OCI-LY3 (cell line): ENCODE measurements around the gene BMP8B.

ENCODE experiments used
- H2AFZ ChIP-seq: fragments of 200-600, 300-600 bp; shearing (Covaris generic); 2 replicates; pipeline ENCODE4 v1.6.0; 2014; ENCODE audit warnings: antibody characterized with exemption, low read depth, low read length
- H3K27ac ChIP-seq: fragments of 200-600, 300-600 bp; sonication (generic); 2 replicates; pipeline ENCODE4 v1.5.1; 2014; ENCODE audit warnings: mild to moderate bottlenecking, low read length, moderate library complexity, mixed read lengths
- H3K27me3 ChIP-seq: fragments of 200-600, 300-600 bp; sonication (generic); 2 replicates; pipeline ENCODE4 v1.6.1; 2014; ENCODE audit warnings: low read depth, low read length, mixed read lengths
- H3K36me3 ChIP-seq: fragments of 200-600, 300-600 bp; sonication (generic); replicated peaks from 2 replicates; pipeline ENCODE3; 2014; ENCODE audit warnings: low read depth, low read length, mixed read lengths
- H3K4me1 ChIP-seq: fragments of 300-600, 200-600 bp; sonication (generic); 2 replicates; pipeline ENCODE4 v1.6.1; 2014; ENCODE audit warnings: low read length, mixed read lengths
- H3K4me2 ChIP-seq: fragments of 200-600, 300-600 bp; sonication (generic); 2 replicates; pipeline ENCODE4 v1.6.1; 2014; ENCODE audit warnings: low read length, mixed read lengths
- H3K4me3 ChIP-seq: fragments of 300-600, 200-600 bp; sonication (generic); 2 replicates; pipeline ENCODE4 v1.5.1; 2014; ENCODE audit warnings: antibody characterized with exemption, mild to moderate bottlenecking, low read length, moderate library complexity
- H3K79me2 ChIP-seq: fragments of 300-600, 200-600 bp; shearing (Covaris generic); 2 replicates; pipeline ENCODE4 v1.6.1; 2014; ENCODE audit warnings: mild to moderate bottlenecking, low read length, mixed read lengths
- H3K9ac ChIP-seq: fragments of 300-600, 200-600 bp; shearing (Covaris generic); 2 replicates; pipeline ENCODE4 v1.6.0; 2014; ENCODE audit warnings: mild to moderate bottlenecking, low read length, moderate library complexity
- H3K9me3 ChIP-seq: fragments of 200-600, 300-600 bp; shearing (Covaris generic); 2 replicates; pipeline ENCODE4 v1.6.1; 2014; ENCODE audit warnings: low read length, mixed read lengths; ENCODE audit not compliant: insufficient read depth
- H4K20me1 ChIP-seq: fragments of 200-600, 300-600 bp; sonication (generic); 2 replicates; pipeline ENCODE4 v1.6.1; 2016; ENCODE audit warnings: low read length, mixed read lengths; ENCODE audit not compliant: insufficient read depth
- CTCF ChIP-seq: fragments of 200-600, 300-600 bp; sonication (generic); IDR thresholded peaks from 2 replicates; pipeline ENCODE4 v1.5.1; 2014; ENCODE audit warnings: antibody characterized with exemption, low read length, low read depth
- EZH2phosphoT487 ChIP-seq: fragments of 200-600 bp; shearing (Covaris generic); IDR thresholded peaks from 2 replicates; pipeline ENCODE4 v1.6.1; 2018; ENCODE audit warnings: antibody characterized with exemption, mixed run types, low read depth

BMP8B gene

GRCh38 chr1:39751595-39751994 lies 37.1 kb downstream of the BMP8B start:
- Histone ChIP-seq H3K4me2 (no peak overlapping the region), H2AFZ (no peak overlapping the region), H3K9ac (no peak overlapping the region), H3K36me3 (peaks cover 41% of the 10 kb centered on the region), H3K27me3 (no peaks in the 10 kb centered on the region), H3K4me1 (no peaks in the 10 kb centered on the region), H4K20me1 (no peaks in the 10 kb centered on the region), H3K27ac (no peak overlapping the region), H3K9me3 (no peaks in the 10 kb centered on the region), H3K4me3 (no peak overlapping the region), H3K79me2 (no peaks in the 10 kb centered on the region)
- no peak for TF ChIP-seq CTCF
- TF ChIP-seq EZH2phosphoT487, result no peak

DNA sequence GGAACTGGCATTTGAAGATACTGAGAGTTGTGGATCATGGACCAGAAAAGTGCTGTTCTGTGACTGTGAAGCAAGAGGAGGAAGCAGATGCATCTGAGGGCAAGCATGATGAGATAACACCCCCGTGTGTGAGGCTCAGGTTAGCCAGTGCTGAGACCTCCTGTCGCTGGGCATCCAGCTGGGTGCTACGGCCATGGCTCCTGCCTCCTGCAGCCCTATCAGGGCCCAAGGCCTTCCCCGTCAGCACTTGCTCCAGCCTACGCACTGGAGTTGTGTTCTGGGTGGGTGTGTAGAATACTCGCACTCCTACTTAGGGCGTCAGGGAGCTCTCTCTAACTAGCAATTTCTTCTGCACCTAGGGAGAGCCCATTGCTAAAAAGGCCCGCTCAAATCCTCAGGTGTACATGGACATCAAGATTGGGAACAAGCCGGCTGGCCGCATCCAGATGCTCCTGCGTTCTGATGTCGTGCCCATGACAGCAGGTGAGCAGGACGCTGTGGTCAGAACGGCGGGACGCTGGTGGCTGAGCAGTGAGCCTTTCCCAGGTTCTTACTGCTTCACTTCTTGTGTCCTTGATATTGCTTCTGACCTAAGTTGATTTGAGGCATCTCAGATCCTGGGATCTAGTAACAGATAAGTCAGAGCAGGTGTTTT lies 43.5 kb downstream of the BMP8B start:
- Histone ChIP-seq H2AFZ (no peak overlapping the region), H4K20me1 (no peaks in the 10 kb centered on the region), H3K27me3 (no peaks in the 10 kb centered on the region), H3K79me2 (peaks cover 4% of the 10 kb centered on the region), H3K9ac (no peak overlapping the region), H3K4me2 (no peak overlapping the region), H3K4me1 (peaks cover 6% of the 10 kb centered on the region), H3K27ac (no peak overlapping the region), H3K9me3 (no peaks in the 10 kb centered on the region), H3K36me3 (peaks cover 35% of the 10 kb centered on the region), H3K4me3 (no peak overlapping the region)
- TF ChIP-seq CTCF (no peak), EZH2phosphoT487 (no peak)

GRCh38 chr1:39738622-39739366 lies 49.9 kb downstream of the BMP8B start, which contains the start of gene PPIE:
PPIE (plus strand) TSS chr1:39738882; CDS start chr1:39738901, 19 bp downstream.
- Histone ChIP-seq H3K9me3 (no peaks in the 10 kb centered on the region), H3K4me1 (peaks cover 21% of the 10 kb centered on the region), H4K20me1 (no peaks in the 10 kb centered on the region), H3K36me3 (peaks cover 11% of the 10 kb centered on the region), H2AFZ (peak within 1 kb of the TSS; percentile 92), H3K4me3 (peak within 1 kb of the TSS; percentile 92), H3K4me2 (peak within 1 kb of the TSS; percentile 90), H3K27ac (0 out of 2 replicates have a peak within 1 kb of the TSS, but pooled peaks have one; percentile 25), H3K27me3 (no peaks in the 10 kb centered on the region), H3K9ac (peak within 1 kb of the TSS; percentile 92), H3K79me2 (peaks cover 18% of the 10 kb centered on the region)
- TF ChIP-seq EZH2phosphoT487 (no peak), CTCF (no peak)

DNA sequence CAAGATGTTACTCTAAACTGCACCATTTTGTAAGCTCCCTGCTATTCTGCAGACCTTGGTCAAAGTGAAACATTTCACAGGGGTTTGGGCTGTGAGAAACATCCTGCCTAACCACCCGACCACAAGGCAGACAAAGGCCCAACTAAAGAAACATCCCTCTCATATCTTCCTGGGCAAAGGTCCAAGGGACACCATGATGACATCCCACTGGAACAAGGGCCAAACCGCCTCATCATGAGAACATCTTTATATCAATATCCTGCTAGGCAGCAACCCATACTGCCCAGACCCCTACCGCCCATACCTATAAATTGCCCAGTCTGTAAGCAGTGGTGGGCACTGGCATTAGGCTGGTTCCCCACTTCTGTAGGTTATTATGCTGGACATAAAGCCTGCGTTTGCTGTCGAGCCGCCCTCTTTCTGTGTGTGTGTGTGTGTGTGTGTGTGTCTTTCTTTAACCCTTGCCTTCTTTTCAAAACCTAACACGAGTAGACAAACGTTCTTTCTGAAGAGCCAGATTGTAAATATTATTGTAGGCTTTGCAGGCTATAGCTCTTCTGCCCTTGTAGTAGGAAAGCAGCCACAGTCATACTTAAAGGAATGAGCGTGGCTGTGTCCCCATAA lies 51.0 kb downstream of the BMP8B start:
- Histone ChIP-seq H3K4me1 (peaks cover 21% of the 10 kb centered on the region), H3K9me3 (no peaks in the 10 kb centered on the region), H3K4me3 (no peak overlapping the region), H3K9ac (no peak overlapping the region), H2AFZ (no peak overlapping the region), H4K20me1 (no peaks in the 10 kb centered on the region), H3K79me2 (peaks cover 18% of the 10 kb centered on the region), H3K27ac (no peak overlapping the region), H3K27me3 (peaks cover 8% of the 10 kb centered on the region), H3K4me2 (no peak overlapping the region), H3K36me3 (peaks cover 7% of the 10 kb centered on the region)
- TF ChIP-seq CTCF (no peak), EZH2phosphoT487 (no peak)
